Stimulated activated CD8-positive, alpha-beta memory T cell treated with anti-CD3 and anti-CD28 coated beads, Interleukin-4, amount 100 ng/mL, for 4 hours (primary cell): ENCODE results near the gene SPDYE2.
"Not testable (repeated sequence)": the region's sequence is repeated elsewhere in the genome, so short reads cannot be mapped to it uniquely, and the experiment has no call there.

ENCODE experiments used
- DNase-seq, 2 donors: peaks; one replicate each; pipeline ENCODE4 v3.0.0-alpha.2; 2020; ENCODE audit warnings: low read depth in 2 of 2, low spot score in 1 of 2

Gene SPDYE2

GRCh38 chr7:102550808-102551422 lies at the start of gene SPDYE2:
TSS of gene SPDYE2 (plus strand) at chr7:102551226. CDS start at chr7:102553256, 2,030 bp downstream.
- DNase-seq: not testable (repeated sequence)

GRCh38 chr7:102503141-102503540 lies 47.9 kb upstream of the SPDYE2 start:
- not testable (repeated sequence) for DNase-seq

GRCh38 chr7:102505298-102506185 lies 45.5 kb upstream of the SPDYE2 start:
- not testable (repeated sequence) for DNase-seq

GRCh38 chr7:102507410-102508088 lies 43.5 kb upstream of the SPDYE2 start:
- not testable (repeated sequence) for DNase-seq

GRCh38 chr7:102510575-102510974 lies 40.5 kb upstream of the SPDYE2 start:
- DNase-seq: not testable (repeated sequence)

- not testable (repeated sequence) for DNase-seq
Measured at GRCh38 chr7:102511860-102512522, 39.0 kb upstream of the SPDYE2 start.

GRCh38 chr7:102512642-102513221 lies 38.3 kb upstream of the SPDYE2 start:
- not testable (repeated sequence) for DNase-seq

GRCh38 chr7:102514881-102515721 lies 35.9 kb upstream of the SPDYE2 start:
- not testable (repeated sequence) for DNase-seq

GRCh38 chr7:102515889-102516288 lies 35.1 kb upstream of the SPDYE2 start:
- DNase-seq: not testable (repeated sequence)

GRCh38 chr7:102516951-102517350 lies 34.1 kb upstream of the SPDYE2 start:
- not testable (repeated sequence) for DNase-seq

GRCh38 chr7:102517550-102518147 lies 33.4 kb upstream of the SPDYE2 start, which contains the start of gene RASA4B:
TSS of gene RASA4B (minus strand) at chr7:102517777. CDS start at chr7:102517710, 67 bp downstream.
- DNase-seq: not testable (repeated sequence)

- DNase-seq: not testable (repeated sequence)
Measured at GRCh38 chr7:102520797-102521196, 30.2 kb upstream of the SPDYE2 start.

- DNase-seq: not testable (repeated sequence)
Measured at GRCh38 chr7:102524803-102525202, 26.2 kb upstream of the SPDYE2 start.

GRCh38 chr7:102527182-102527581 lies 23.8 kb upstream of the SPDYE2 start:
- not testable (repeated sequence) for DNase-seq

- not testable (repeated sequence) for DNase-seq
Measured at GRCh38 chr7:102527822-102528793, 22.9 kb upstream of the SPDYE2 start.

- DNase-seq: not testable (repeated sequence)
Measured at GRCh38 chr7:102531583-102531982, 19.4 kb upstream of the SPDYE2 start.

- DNase-seq: not testable (repeated sequence)
Measured at GRCh38 chr7:102532127-102532526, 18.9 kb upstream of the SPDYE2 start.

- DNase-seq: not testable (repeated sequence)
Measured at GRCh38 chr7:102535062-102535615, 15.9 kb upstream of the SPDYE2 start.
